ENCODE measurements around the gene CAMKMT.

CAMKMT gene

DNA sequence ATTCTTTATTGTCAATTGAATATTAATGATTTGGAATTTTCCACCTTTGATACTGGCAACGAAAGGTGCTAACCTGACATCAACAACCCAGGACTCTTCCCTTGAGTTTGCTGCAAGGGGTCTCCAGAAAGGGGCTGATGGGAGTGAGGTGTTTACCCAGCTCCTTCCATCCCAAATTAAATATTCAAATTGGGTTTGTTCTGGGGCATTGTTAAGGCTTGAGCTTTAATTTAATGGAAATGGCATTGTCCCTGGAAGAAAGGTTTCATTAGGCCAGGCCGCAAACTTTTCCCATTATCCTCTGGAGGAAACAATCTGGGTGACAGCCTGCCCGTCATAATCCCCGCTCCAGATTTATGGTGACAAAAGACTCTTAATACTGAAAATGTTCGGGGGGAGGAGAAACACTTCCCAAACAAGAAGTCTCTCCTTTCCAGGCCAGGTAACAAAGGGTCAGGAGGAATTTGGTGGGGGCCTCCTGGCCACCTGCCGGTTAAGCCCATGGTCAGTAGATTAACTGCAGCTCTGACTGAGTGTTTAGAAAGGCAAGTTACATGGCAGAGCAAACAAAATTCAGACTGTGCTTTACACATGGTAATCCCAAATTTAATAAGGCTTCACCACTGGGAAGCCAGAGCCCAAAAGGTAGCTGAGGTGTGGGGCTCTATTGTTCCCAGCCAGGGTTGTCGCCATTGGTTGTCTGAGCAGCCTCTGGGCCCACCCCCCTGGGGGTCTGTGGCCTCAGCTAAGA, 428.4 kb downstream of the CAMKMT start:
- TF ChIP-seq, protein P1, sequence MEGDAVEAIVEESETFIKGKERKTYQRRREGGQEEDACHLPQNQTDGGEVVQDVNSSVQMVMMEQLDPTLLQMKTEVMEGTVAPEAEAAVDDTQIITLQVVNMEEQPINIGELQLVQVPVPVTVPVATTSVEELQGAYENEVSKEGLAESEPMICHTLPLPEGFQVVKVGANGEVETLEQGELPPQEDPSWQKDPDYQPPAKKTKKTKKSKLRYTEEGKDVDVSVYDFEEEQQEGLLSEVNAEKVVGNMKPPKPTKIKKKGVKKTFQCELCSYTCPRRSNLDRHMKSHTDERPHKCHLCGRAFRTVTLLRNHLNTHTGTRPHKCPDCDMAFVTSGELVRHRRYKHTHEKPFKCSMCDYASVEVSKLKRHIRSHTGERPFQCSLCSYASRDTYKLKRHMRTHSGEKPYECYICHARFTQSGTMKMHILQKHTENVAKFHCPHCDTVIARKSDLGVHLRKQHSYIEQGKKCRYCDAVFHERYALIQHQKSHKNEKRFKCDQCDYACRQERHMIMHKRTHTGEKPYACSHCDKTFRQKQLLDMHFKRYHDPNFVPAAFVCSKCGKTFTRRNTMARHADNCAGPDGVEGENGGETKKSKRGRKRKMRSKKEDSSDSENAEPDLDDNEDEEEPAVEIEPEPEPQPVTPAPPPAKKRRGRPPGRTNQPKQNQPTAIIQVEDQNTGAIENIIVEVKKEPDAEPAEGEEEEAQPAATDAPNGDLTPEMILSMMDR (IDR thresholded peaks at IDR 0.05; ENCODE audit: insufficient read depth, missing control alignments): no peak
- DNase-seq (ENCODE audit: insufficient read length, low spot score): no peak
- FAIRE-seq: peak; percentile 6

DNA sequence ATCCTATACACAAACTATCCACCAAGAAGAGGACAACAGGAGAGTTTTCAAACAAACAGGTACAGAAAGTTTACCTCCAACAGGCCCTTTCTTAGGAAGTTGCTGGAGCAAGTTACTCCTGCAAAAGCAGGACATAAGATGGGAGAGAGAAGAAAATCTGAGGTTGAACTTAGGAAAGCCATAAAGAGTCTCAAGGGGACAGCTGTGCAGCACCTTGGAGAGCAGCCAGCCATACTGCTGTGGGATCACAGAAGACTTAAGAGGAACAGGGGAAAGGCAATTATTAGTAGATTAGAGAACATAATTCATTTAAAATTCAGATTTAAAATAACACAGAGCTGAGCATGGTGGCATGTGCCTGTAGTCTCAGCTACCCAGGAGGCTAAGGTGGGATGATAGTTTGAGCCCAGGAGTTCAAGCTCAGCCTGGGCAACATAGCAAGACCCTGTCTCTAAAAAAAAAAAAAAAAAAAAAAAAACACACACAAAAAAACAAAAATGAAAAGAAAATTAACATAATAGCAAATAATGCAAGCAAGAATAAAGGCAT, 431.6 kb downstream of the CAMKMT start:
- TF ChIP-seq, protein P1 (IDR thresholded peaks at IDR 0.05; ENCODE audit: insufficient read depth, missing control alignments): no peak
- FAIRE-seq (no peak), DNase-seq (ENCODE audit: insufficient read length, low spot score) (no peak)

DNA sequence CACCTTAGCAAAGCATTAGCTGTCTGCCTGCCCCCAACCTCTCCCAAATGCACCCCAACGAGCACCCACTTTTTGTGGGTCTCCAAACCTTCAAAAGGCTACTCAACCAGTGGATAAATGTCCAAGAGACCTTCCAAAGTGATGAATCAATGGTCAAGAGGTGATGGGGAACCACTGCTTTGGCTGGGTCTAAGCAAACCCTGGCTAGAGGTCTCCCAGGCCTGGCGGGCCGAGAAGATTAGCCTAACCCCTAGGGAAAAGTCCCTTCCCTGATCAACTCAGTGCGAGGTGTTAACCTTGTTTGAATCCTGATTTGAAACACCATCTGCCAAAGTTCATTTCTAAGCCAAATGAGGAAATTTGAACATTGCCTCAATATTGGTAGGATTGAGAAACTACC, 435.0 kb downstream of the CAMKMT start:
- DNase-seq (ENCODE audit: insufficient read length, low spot score): no peak
- TF ChIP-seq, protein P1 (IDR thresholded peaks at IDR 0.05; ENCODE audit: insufficient read depth, missing control alignments): no peak
- peak; percentile 68 for FAIRE-seq

DNA sequence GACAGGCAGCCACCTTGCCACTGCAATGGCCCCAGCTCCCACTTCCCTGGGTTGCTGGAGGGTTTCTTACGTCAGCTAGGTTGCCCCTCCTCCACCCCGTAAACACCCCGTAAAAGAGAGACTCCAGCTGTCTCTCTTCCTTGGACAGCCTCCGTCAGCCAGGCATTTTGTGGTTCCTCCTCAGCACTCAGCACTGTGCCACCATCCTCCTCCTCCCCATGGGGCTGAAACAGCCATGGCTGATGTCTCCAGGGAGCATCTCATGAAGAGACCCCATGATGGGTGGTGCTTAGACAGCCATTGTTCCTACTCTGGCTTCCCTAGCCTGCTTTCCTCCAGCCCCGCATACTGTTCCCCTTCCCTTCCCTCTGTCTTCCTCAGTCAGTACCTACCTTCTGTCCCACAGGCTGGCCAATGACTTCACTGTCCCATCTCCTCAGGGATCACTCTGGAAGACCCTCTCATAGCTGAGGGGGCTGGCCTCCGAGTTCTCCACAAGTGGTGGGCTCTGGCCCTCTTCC, 436.5 kb downstream of the CAMKMT start:
- DNase-seq (ENCODE audit: insufficient read length, low spot score) (no peak), FAIRE-seq (no peak)
- TF ChIP-seq, protein P1 (IDR thresholded peaks at IDR 0.05; ENCODE audit: insufficient read depth, missing control alignments): no peak

DNA sequence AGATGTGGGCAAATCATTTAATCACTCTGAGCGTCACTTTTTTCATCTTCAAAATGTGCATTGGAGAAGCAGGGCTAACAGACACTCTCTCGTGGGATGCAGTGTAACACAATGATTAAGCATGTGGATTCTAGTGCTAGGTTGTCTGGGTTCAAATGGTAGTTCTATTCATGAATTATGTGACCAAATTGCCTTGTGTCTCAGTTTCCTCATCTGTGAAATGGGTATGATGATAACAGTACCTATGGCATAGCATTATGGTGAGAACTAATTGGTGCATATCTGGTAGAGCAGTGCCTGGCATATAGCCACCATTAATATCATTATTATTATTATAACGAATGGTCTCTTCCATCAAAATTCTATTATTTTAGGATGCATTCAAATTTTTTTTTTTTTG, 437.4 kb downstream of the CAMKMT start:
- TF ChIP-seq, protein P1 (IDR thresholded peaks at IDR 0.05; ENCODE audit: insufficient read depth, missing control alignments): no peak
- FAIRE-seq (no peak), DNase-seq (ENCODE audit: insufficient read length, low spot score) (no peak)

DNA sequence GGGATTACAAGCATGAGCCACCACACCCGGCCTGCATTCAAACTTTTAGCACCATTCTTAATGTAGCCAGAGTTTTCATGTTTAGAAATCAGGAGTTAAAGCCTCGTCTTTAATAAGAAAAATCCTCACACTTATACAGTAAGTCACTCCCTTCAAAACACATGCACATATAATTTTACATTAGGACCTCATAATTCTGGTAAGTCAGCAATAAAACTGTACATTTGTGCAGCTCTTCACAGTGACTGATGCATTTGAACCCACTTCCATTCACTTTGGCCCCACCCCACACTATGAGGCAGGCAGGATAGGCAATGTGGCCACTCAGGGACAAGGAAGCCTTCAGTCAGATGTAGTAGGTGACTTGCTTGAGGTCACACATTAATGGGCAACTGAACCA, 438.0 kb downstream of the CAMKMT start:
- no peak for DNase-seq (ENCODE audit: insufficient read length, low spot score)
- FAIRE-seq: no peak
- TF ChIP-seq, protein P1 (IDR thresholded peaks at IDR 0.05; ENCODE audit: insufficient read depth, missing control alignments): no peak

DNA sequence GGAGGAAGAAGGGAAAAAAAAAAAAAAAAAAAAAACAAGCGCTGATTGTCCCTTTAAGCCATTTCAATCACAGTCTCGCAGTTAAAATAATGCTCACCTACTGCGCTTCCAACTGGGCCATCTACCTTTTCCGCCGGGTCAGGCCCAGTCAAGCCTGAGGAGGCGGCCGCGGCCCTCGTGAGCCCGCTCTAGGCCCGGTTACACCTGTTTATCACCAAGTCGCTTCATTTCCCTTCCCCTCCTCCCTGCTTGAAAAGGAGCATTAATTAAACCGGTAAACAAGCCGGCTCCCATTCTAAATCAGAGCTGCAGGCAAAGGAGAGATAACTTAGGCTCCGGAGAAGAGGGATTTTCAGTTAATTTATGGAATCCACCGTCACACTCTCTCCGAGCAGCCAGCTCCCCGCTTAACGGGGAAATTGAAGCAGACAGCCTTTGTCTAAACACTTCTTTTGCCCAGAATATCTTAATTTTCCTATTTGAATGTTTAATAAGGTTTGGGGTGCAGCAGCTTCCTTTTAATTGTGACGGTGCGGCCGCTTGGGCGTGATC, 439.6 kb downstream of the CAMKMT start:
- FAIRE-seq (no peak), DNase-seq (ENCODE audit: insufficient read length, low spot score) (no peak)
- TF ChIP-seq, protein P1 (IDR thresholded peaks at IDR 0.05; ENCODE audit: insufficient read depth, missing control alignments): no peak

Data from D721Med (cell line).